SU-DHL-6 (cell line): ENCODE results near the gene HAPLN1.

Experiments
- CTCF ChIP-seq: fragments of 200-600 bp; sonication (generic); IDR thresholded peaks from one replicate; pipeline ENCODE4 v1.5.1; 2017; ENCODE audit warnings: antibody characterized with exemption, mild to moderate bottlenecking, low read length, moderate library complexity; ENCODE audit not compliant: insufficient read depth, poor library complexity, severe bottlenecking
- EZH2phosphoT487 ChIP-seq: fragments of 200-600 bp; sonication (generic), shearing (Covaris generic); conservative IDR thresholded peaks from 2 replicates; pipeline ENCODE4 v1.6.1; 2018; ENCODE audit warnings: mild to moderate bottlenecking, antibody characterized with exemption, low read length, moderate library complexity, mixed read lengths

DNA sequence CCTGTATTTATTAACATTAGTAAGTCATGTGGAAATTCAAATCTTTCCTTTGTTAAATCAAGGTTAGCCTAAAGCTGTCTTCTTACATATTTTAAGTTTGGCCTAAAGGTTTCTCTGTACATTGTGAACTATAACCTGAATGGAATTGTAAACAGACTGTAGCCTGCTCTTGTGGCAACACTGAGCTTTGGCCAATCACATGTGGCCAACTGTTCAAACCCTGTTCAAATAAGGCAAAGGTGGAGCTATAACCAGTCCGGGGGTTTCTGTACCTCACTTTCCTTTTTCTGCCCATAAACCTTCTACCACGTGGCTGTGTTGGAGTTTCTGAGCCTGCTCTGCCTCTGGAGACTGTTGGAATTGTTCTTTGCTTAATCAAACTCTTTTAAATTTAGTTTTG, 3.3 kb upstream of the HAPLN1 start:
- TF ChIP-seq CTCF (no peak), EZH2phosphoT487 (no peak)
